Motor neuron (in vitro differentiated cells): Measurements from ENCODE around the gene MACROD2. TPM values are rescaled to one million over a fixed set of nuclear protein-coding genes. Genes with fewer than 3 reads are reported as not detected.
A peak's percentile ranks its signal among the peaks of the same experiment; 100 is the strongest.
"Not testable (repeated sequence)": the region's sequence is repeated elsewhere in the genome, so short reads cannot be mapped to it uniquely, and the experiment has no call there.

Experiments used
- ATAC-seq, 8 experiments: fragments of 200-7000 bp; cut with Tn5 transposase; replicated peaks in 6 of 8; 2 replicates each; pipeline ENCODE4 v1.8.0; 2021; ENCODE audit warnings: mild to moderate bottlenecking in 8 of 8, moderate library complexity in 8 of 8
- H3K27ac ChIP-seq, 2 donors: fragments of 250-450 bp; sonication (Bioruptor Pico); 2 replicates each; pipeline ENCODE4 v1.9.0; 2021; ENCODE audit warnings: antibody characterized with exemption in 2 of 2, mild to moderate bottlenecking in 2 of 2, moderate library complexity in 1 of 2
- H3K4me1 ChIP-seq, 2 donors: fragments of 250-450 bp; sonication (Bioruptor Pico); replicated peaks in 1 of 2; 2 replicates each; pipeline ENCODE4 v1.6.1; 2021; ENCODE audit warnings: antibody characterized with exemption in 2 of 2, mild to moderate bottlenecking in 2 of 2, moderate library complexity in 1 of 2
- H3K4me3 ChIP-seq, 5 donors: fragments of 250-450 bp; sonication (Bioruptor Pico); 2 replicates each; pipeline ENCODE4 v1.9.0; 2021; ENCODE audit warnings: antibody characterized with exemption in 5 of 5, mild to moderate bottlenecking in 5 of 5, moderate library complexity in 4 of 5
- WGBS, 10 experiments: fragments of 450-650 bp; shearing (Covaris generic); methylation state at CpG; one replicate each; pipeline ENCODE4 v1.0.0; 2022; 5-methylcytosine and 5-hydroxymethylcytosine counted together
- in situ Hi-C, 9 experiments: fragments of 400-800 bp; cut with MboI; loops; one replicate each; pipeline ENCODE4 v1.15.0; 2021; ENCODE audit warnings: low sequenced_read_pairs in 9 of 9, low pct_unique_long_range_greater_than_20kb in 2 of 9; ENCODE audit not compliant: unreplicated experiment in 9 of 9
- total RNA-seq, 8 experiments: library from RNA; unstranded; fragments of 300-600 nt; gene quantifications; 2 replicates each; pipeline versions ENCODE4 v1.2.3 to v1.2.4, GENCODE V29; 2022

The MACROD2 gene
- total RNA-seq, 8 experiments from 2014 or later: 4.3 to 24.9 (median 10.4) TPM

DNA sequence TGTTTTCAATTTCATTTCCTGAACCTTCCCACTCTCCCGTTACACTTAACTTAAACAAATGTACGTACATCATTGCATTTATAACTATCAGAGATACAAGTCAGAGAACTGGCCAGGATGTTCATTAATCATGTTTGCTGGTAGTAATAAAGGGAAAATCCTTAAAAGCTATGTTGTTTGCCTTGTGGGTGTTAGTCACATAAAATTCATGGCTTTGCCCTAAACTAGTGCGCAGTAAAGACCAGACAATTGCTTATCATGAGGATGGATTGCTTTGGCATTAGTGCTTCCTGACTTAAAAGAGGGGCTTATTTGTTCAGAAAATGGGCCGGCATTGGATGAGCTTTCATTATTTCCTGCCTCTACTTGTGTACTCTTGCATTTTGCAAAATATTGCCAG lies 1379.4 kb downstream of the MACROD2 start:
- WGBS, 10 experiments: 48 to 95% (median 80%) methylated on average over 2 to 4 of the region's 4 CpGs
- ATAC-seq: peak in 5 of 8 experiments; percentile 27 to 65 (median 48)
- Histone ChIP-seq H3K4me1 (peaks cover 3 to 9% of the 10 kb centered on the region in 2 donors), H3K27ac (no peak overlapping the region), H3K4me3 (no peak overlapping the region)
- in situ Hi-C loops: no loop called here

- in situ Hi-C loops: no loop called here
- no peak for ATAC-seq
- no peak overlapping the region for H3K27ac ChIP-seq
- WGBS, 10 experiments: 44 to 100% (median 88%) methylated on average over 1 to 3 of the region's 3 CpGs; no CpG with 5 or more reads in 1 of the 10 experiments
- H3K4me3 ChIP-seq: no peak overlapping the region
- peaks cover 3 to 9% of the 10 kb centered on the region in 2 donors for H3K4me1 ChIP-seq
Observed at GRCh38 chr20:15375836-15376235, 1380.5 kb downstream of the MACROD2 start.

DNA sequence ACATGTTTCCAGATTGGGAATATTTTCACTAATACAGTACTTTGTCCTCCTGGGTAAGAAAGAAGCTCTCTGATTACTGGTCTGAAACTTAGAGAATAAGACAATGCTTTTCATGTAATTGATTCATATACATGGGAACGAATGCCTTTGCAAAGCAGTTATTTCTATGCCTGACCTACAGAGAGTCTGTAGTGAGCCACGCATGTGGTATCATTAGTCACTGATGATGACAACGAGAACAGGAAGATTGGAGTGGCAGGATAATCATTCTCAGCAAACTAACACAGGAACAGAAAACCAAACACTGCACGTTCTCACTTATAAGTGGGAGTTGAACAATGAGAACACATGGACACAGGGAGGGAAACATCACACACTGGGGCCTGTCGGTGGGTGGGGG lies 1382.3 kb downstream of the MACROD2 start:
- WGBS, 10 experiments: 40 to 77% (median 70%) methylated on average over 1 to 4 of the region's 5 CpGs; no CpG with 5 or more reads in 3 of the 10 experiments
- H3K4me3 ChIP-seq, H3K27ac ChIP-seq, H3K4me1 ChIP-seq, in situ Hi-C loops: not testable (repeated sequence)
- ATAC-seq: peak in 5 of 8 experiments; percentile 57 to 80 (median 75)

GRCh38 chr20:15378151-15378550 lies 1382.8 kb downstream of the MACROD2 start:
- 9 to 74% (median 45%) methylated on average over 1 to 2 of the region's 2 CpGs; no CpG with 5 or more reads in 1 of the 10 experiments for WGBS, 10 experiments
- ATAC-seq: no peak
- in situ Hi-C loops: no loop called here
- H3K4me3 ChIP-seq: no peak overlapping the region
- no peak overlapping the region for H3K27ac ChIP-seq
- H3K4me1 ChIP-seq: peaks cover 3 to 9% of the 10 kb centered on the region in 2 donors

GRCh38 chr20:15379681-15380296 lies 1384.5 kb downstream of the MACROD2 start:
- Histone ChIP-seq H3K4me3 (no peak overlapping the region), H3K4me1 (peaks cover 3 to 4% of the 10 kb centered on the region in 2 donors), H3K27ac (no peak overlapping the region)
- in situ Hi-C loops: no loop called here
- 67 to 100% (median 85%) methylated on average over 1 of the region's 1 CpG for WGBS, 10 experiments
- no peak for ATAC-seq

DNA sequence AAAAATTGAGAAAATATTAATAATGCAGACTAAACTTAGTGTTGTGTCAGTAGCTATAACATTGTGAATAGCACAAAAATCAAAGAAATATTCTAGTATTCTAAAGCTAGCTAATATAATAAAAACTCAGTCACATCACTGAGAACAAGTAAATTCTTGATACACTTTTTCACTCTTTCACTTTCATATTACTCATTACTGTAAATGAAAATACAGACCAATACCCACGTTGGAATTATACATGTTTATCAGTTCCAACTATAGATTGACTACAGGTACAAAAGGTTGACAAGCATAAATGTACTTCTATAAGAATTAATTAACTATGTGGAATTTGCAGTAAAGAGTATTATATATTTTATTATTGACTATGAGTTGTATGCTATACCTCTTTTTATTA lies 1385.5 kb downstream of the MACROD2 start:
- in situ Hi-C loops: no loop called here
- WGBS, 10 experiments: 8 to 100% (median 63%) methylated on average over 1 of the region's 1 CpG; no CpG with 5 or more reads in 2 of the 10 experiments

GRCh38 chr20:15387228-15387627 lies 1391.9 kb downstream of the MACROD2 start:
- no peak for ATAC-seq
- no peak overlapping the region for H3K27ac ChIP-seq
- no peaks in the 10 kb centered on the region for H3K4me1 ChIP-seq
- no peak overlapping the region for H3K4me3 ChIP-seq
- in situ Hi-C loops: no loop called here

More for the DNA sequence above, 1385.5 kb downstream of the MACROD2 start:
- Histone ChIP-seq H3K4me3 (no peak overlapping the region), H3K27ac (no peak overlapping the region), H3K4me1 (peaks cover 0 to 3% of the 10 kb centered on the region in 2 donors)
- ATAC-seq: no peak

DNA sequence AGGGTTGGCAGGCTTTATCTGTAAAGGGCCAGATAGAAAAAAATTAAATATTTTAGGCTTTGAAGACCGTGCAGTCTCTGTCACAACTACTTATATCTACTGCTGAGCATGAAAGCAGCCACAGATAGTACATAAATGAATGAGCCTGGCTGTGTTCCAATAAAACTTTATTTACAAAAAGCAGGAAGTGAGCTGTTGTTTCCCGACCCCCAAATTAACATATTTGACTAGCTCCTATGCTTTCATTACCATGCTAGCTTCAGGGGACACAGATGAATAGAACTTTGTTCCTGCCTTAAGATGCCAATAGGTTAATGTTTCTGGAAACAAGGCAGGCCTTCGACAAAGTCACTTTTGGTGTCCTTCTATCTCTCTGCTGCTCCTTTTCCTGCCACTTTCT lies 1400.1 kb downstream of the MACROD2 start:
- H3K4me1 ChIP-seq: no peaks in the 10 kb centered on the region
- WGBS, 10 experiments: 0 to 100% (median 71%) methylated on average over 1 to 3 of the region's 3 CpGs
- ATAC-seq: no peak
- no peak overlapping the region for H3K27ac ChIP-seq
- in situ Hi-C loops: no loop called here
- no peak overlapping the region for H3K4me3 ChIP-seq

- WGBS, 10 experiments: 57 to 100% (median 94%) methylated on average over 1 to 2 of the region's 2 CpGs; no CpG with 5 or more reads in 4 of the 10 experiments
- no peak overlapping the region for H3K27ac ChIP-seq
- ATAC-seq: no peak
- H3K4me3 ChIP-seq: no peak overlapping the region
- in situ Hi-C loops: no loop called here
- H3K4me1 ChIP-seq: no peaks in the 10 kb centered on the region
Observed at GRCh38 chr20:15396026-15396425, 1400.7 kb downstream of the MACROD2 start.

GRCh38 chr20:15396900-15397299 lies 1401.6 kb downstream of the MACROD2 start:
- WGBS, 10 experiments: 39 to 94% (median 63%) methylated on average over 1 to 3 of the region's 3 CpGs; no CpG with 5 or more reads in 1 of the 10 experiments
- Histone ChIP-seq H3K27ac (no peak overlapping the region), H3K4me1 (no peaks in the 10 kb centered on the region), H3K4me3 (no peak overlapping the region)
- no peak for ATAC-seq
- in situ Hi-C loops: no loop called here

DNA sequence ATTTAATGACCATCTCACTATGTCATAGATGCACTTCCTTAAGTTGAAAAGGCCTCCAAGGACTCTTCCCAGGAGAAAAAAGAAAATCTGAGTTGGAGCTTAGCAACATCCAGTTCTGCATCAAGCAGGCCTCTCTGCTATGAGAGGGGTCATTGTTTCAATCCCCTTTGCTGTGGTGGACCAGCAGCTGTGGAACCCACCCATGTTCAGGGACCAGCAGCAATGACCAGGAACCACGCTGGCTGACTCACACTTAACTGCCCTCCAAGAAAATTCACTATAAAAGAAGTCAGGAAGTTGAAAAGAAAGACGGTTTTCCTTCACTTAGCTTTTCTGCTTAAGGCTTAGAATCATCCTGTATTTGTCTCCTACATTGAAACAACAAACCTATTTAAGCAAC lies 1404.5 kb downstream of the MACROD2 start:
- no peak overlapping the region for H3K27ac ChIP-seq
- no peak overlapping the region for H3K4me3 ChIP-seq
- in situ Hi-C loops: no loop called here
- WGBS, 10 experiments: 31 to 100% (median 80%) methylated on average over 1 to 2 of the region's 2 CpGs; no CpG with 5 or more reads in 2 of the 10 experiments
- H3K4me1 ChIP-seq: no peaks in the 10 kb centered on the region
- ATAC-seq: no peak

DNA sequence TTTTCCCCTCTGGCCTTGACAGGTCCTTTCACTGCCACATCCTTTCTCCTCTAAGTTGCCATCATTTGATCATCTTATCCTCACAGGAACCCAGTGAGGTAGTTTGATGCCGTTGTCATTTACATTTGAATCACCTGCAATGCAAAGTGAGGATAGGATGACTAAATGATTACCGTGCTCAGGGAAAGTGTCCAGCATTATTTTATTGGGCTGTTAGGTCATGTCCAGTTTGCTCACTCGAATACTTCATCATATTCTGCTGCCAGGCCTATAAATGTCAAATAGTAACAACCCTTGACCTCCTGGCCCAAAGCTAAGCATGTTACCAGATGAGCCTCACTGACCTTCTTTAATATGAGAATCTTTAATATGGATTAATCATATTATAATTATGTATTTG lies 1410.8 kb downstream of the MACROD2 start:
- H3K4me3 ChIP-seq: no peak overlapping the region
- 7 to 59% (median 20%) methylated on average over 1 to 3 of the region's 3 CpGs; no CpG with 5 or more reads in 5 of the 10 experiments for WGBS, 10 experiments
- H3K4me1 ChIP-seq: peaks cover 8 to 10% of the 10 kb centered on the region in 2 donors
- no peak overlapping the region for H3K27ac ChIP-seq
- in situ Hi-C loops: no loop called here
- peak in 2 of 8 experiments; percentile 26 to 72 for ATAC-seq

GRCh38 chr20:15411781-15412180 lies 1416.5 kb downstream of the MACROD2 start:
- in situ Hi-C loops: no loop called here
- WGBS, 10 experiments: 50 to 100% (median 88%) methylated on average over 1 to 3 of the region's 3 CpGs; no CpG with 5 or more reads in 3 of the 10 experiments

GRCh38 chr20:15415908-15416307 lies 1420.6 kb downstream of the MACROD2 start:
- ATAC-seq: peak in 5 of 8 experiments; percentile 28 to 80 (median 76)
- WGBS, 10 experiments: 0 to 62% (median 33%) methylated on average over 1 to 2 of the region's 2 CpGs; no CpG with 5 or more reads in 1 of the 10 experiments
- peaks cover 4 to 16% of the 10 kb centered on the region in 2 donors for H3K4me1 ChIP-seq
- no peak overlapping the region for H3K27ac ChIP-seq
- in situ Hi-C loops: no loop called here
- H3K4me3 ChIP-seq: no peak overlapping the region

More at GRCh38 chr20:15411781-15412180, 1416.5 kb downstream of the MACROD2 start:
- peaks cover 9 to 14% of the 10 kb centered on the region in 2 donors for H3K4me1 ChIP-seq
- H3K27ac ChIP-seq: no peak overlapping the region
- no peak overlapping the region for H3K4me3 ChIP-seq
- ATAC-seq: no peak
